Activated T-helper 9 cell treated with anti-CD3 and anti-CD28 coated beads, Interleukin-2, amount 50 U/mL, for 16 hours (primary cell): Measurements from ENCODE around the gene STARD5.

Source experiments
- DNase-seq: peaks from one replicate; pipeline ENCODE4 v3.0.0-alpha.2; 2020; ENCODE audit warnings: low read depth

The STARD5 gene

GRCh38 chr15:81292523-81293001 lies 31.4 kb downstream of the STARD5 start:
- no peak for DNase-seq

GRCh38 chr15:81291916-81292522 lies 31.9 kb downstream of the STARD5 start:
- DNase-seq, result no peak

GRCh38 chr15:81289910-81290309 lies 34.0 kb downstream of the STARD5 start:
- no peak for DNase-seq

DNA sequence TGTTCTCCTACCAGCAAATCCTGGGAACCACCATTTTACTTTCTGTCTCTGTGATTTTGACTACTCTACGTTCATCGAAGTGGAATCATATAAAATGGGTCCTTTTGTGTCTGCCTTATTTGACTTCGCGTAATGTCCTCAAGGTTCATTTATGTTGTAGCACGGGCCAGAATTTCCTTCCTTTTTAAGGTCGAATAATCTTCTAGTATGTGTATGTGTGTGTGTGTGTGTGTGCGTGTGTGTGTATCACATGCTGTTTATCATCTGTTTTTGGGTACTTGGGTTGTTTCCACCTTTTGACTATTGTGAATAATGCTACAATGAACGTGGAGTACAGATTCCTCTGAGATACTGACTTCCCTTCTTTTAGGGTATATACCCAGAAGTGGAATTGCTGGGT lies 35.3 kb downstream of the STARD5 start:
- no peak for DNase-seq

DNA sequence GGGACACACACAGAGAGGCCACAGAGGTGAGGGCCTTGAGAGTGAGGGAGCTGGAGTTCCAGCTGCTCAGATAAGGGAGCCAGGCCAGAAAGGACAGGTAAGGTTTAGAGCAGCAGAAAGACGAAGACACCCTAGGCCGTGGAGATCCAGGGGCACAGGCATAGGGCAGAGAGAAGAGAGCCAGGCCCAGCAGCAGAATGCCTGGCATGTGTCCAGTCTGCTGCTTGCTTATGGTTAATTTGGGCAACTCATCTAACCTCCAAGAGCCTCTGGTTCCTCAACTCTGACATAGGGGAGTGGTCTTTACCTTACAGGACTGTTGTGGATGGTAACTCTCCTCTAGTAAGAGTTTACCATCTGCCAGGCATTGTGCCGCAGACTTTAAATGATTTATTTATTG lies 35.9 kb downstream of the STARD5 start:
- no peak for DNase-seq

- no peak for DNase-seq
Measured at GRCh38 chr15:81286621-81287121, 37.3 kb downstream of the STARD5 start.

- no peak for DNase-seq
Measured at GRCh38 chr15:81285461-81285860, 38.5 kb downstream of the STARD5 start.

- no peak for DNase-seq
Measured at GRCh38 chr15:81284256-81285031, 39.5 kb downstream of the STARD5 start.

DNA sequence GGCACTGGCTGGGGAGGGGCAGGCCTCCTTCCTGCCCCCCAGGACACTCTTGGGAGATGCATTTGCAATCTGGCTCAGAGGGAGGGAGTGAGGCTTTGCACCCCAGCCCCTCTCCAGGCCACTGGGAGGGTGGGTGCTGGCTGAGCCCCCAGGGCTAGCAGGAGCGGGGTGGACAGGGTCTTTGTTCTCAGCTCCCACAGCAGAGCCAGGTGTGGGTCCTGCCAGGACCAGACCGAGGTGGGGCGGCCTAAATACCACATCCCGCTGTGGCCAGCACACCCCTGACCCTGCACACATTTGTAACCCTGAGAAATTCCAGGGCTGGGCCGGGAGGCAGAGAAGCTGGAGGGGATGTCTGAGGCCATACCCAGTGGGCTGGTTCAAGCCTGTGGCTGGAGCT lies 41.0 kb downstream of the STARD5 start:
- no peak for DNase-seq

DNA sequence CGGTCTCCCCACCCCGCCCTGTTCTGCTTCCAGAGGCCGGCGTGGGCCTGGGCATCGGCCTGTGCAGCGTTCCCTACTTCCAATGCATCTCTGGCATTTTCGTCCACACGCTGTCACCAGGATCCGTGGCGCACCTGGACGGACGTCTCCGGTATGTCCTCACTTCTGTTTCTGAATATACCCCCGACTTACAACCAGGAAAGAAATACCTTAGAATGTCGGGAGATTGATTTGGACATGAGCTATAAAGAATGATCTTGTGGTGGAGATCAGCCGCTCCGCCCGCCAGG lies 41.4 kb downstream of the STARD5 start:
- no peak for DNase-seq

- DNase-seq, result no peak
Measured at GRCh38 chr15:81281766-81282605, 42.0 kb downstream of the STARD5 start.

- DNase-seq, result no peak
Measured at GRCh38 chr15:81281456-81281735, 42.5 kb downstream of the STARD5 start.

- no peak for DNase-seq
Measured at GRCh38 chr15:81280696-81281455, 43.1 kb downstream of the STARD5 start.

DNA sequence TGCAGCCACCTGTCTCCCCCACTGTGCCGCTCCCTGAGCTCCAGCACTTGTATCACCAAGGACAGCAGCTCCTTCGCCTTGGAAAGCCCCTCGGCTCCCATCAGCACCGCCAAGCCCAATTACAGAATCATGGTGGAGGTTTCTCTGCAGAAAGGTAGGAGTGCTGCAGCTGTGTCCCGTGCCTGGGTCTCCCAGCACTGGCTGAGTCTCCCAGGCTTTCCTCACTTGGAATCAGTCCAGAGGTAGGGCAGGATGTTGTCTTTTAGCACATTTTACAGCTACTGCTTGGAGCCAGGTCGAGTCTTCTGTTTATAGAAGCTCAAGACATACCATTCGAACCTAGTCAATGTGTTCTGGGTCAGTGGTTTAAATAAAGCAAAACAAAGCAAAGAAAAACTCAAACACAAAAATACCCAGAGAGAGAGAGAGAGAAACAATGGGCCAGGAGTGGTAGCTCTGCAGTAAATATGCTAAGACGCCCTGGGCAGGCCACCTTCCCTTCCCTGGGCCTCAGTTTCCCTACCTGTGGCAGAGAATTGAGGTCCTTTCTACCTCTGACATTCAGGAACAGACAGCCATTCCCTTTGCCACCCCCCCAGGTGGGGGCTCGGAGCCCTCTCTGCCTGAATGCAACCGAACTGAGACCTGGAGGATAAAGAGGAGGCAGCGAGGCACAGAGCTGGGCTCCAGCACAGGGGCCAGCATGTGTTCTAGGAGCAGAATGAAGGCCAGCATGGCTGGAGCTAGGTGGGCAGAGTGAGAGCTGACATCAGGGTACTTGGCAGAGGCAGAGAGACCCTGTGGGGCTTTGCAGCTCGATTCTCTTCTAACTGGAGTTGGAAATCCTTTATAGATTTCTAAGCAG lies 44.1 kb downstream of the STARD5 start:
- DNase-seq, result no peak

GRCh38 chr15:81278306-81279029 lies 45.5 kb downstream of the STARD5 start:
- DNase-seq, result no peak

- DNase-seq, result no peak
Measured at GRCh38 chr15:81277851-81278250, 46.1 kb downstream of the STARD5 start.

DNA sequence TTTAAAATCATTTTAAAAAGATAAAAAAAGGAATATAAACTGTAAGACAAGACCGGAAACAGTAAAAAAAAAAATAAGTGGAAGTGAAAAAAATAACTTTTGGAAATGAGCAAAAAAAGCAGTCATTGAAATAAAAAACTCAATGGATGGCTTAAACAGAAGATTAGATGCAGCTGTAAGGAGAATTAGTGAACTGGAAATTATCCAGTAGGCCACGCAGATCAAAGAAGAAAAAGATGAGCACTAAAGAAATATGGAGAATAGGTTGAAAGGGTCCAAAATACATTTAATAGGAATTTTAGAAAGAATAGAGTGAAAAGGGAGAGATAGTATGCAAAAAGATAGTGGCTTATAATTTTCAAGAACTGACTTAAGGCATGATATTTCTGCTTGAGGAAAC lies 47.0 kb downstream of the STARD5 start:
- no peak for DNase-seq

DNA sequence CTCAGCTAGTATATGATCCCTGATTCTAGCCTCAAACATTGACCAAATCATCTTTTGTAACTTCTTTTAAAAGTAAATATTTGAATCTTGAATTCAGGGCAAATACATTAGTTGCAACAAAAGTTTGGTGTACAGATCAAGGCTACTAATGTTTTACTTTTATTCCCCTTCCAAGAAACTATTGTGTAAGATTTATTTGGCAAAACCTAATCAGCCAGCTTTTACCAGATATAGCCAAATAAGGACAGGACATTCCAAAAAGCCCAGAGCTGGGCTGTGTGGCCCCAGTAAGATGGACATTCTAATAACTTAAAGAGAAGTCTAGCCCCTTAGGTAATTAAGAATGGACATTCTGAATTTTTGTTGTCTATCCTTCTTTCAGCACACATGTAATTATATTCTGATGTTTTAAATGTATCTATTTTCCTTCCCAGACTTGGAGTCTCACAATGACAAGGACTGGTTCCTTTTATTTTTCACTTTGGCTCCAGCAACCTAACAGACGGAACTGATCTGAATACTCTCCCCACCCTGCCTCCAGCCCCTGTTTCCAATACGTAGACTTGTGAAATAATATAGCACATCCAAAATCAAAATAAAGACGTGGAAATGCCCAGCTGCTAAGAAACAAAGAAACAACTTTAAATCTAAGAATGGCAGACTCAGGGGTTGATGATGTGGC lies 48.1 kb downstream of the STARD5 start:
- no peak for DNase-seq

GRCh38 chr15:81274931-81275707 lies 48.8 kb downstream of the STARD5 start:
- DNase-seq, result peak; percentile 70
